GM12878 (cell line): ENCODE data around the gene HDGF. TPM values are rescaled to one million over a fixed set of nuclear protein-coding genes. Genes with fewer than 3 reads are reported as not detected.
A peak's percentile ranks its signal among the peaks of the same experiment; 100 is the strongest.

Experiments
- ATAC-seq: fragments of 200-7000 bp; cut with Tn5 transposase; 3 replicates; pipeline ENCODE4 v1.9.1; 2020; ENCODE audit warnings: mild to moderate bottlenecking, moderate library complexity
- BruUV-seq: library from RNA; stranded (reverse); fragments of 400-500 nt; replicated peaks from 2 replicates; lab custom pipeline; 2021; lab: Mats Ljungman, UMichigan
- CTCF ChIA-PET: fragments of 300-600 bp; sonication (Branson Sonifier 250); formaldehyde crosslinking; extraction: SDS; loops from one replicate; lab custom pipeline; 2021; ENCODE audit warnings: inconsistent platforms; lab: Yijun Ruan, JAX
- POLR2A ChIA-PET: fragments of 350-600 bp; formaldehyde crosslinking; extraction: SDS; loops from one replicate; lab custom pipeline; 2021; ENCODE audit warnings: inconsistent platforms; lab: Charles Lee
- RAD21 ChIA-PET: fragments of 300-600 bp; sonication (Branson Sonifier 250); formaldehyde crosslinking; loops from one replicate; lab custom pipeline; 2023; ENCODE audit warnings: antibody characterized with exemption; ENCODE audit not compliant: unreplicated experiment; lab: Charles Lee
- SMC1A ChIA-PET: fragments of 300-600 bp; sonication (Branson Sonifier 250); formaldehyde crosslinking; loops from one replicate; lab custom pipeline; 2023; ENCODE audit not compliant: unreplicated experiment, uncharacterized antibody; lab: Charles Lee
- DNase-seq: peaks from one replicate; pipeline ENCODE4 v3.0.0-alpha.2; 2011; ENCODE audit warnings: low read depth, low spot score
- FAIRE-seq: peaks from 3 replicates; lab custom pipeline; 2011; peaks lifted over from hg19 to GRCh38; lab: Jason Lieb, UNC
- H2AFZ ChIP-seq: 2 replicates; pipeline ENCODE4 v1.6.0; 2011; ENCODE audit warnings: low read depth, low read length, control low read depth; ENCODE audit not compliant: control insufficient read depth
- H3K27ac ChIP-seq: 2 replicates; pipeline ENCODE4 v1.5.1; 2011; ENCODE audit warnings: control low read depth; ENCODE audit not compliant: control insufficient read depth, insufficient read depth
- H3K27me3 ChIP-seq, 2 experiments: replicated peaks in 1 of 2; 2 replicates each; pipeline versions ENCODE4 v1.6.0 to v1.6.1; 2011; ENCODE audit warnings: low read length in 1 of 2; ENCODE audit not compliant: control insufficient read depth in 2 of 2, insufficient read depth in 2 of 2
- H3K36me3 ChIP-seq, 2 experiments: 2 replicates each; pipeline ENCODE4 v1.5.1; 2011; ENCODE audit warnings: low read length in 1 of 2; ENCODE audit not compliant: control insufficient read depth in 2 of 2, insufficient read depth in 2 of 2
- H3K4me1 ChIP-seq: 2 replicates; pipeline ENCODE4 v1.6.1; 2011; ENCODE audit warnings: mild to moderate bottlenecking, low read length, moderate library complexity, mixed read lengths; ENCODE audit not compliant: control insufficient read depth, insufficient read depth
- H3K4me2 ChIP-seq: 2 replicates; pipeline ENCODE4 v1.6.0; 2011; ENCODE audit warnings: control low read depth; ENCODE audit not compliant: control insufficient read depth, insufficient read depth
- H3K4me3 ChIP-seq: fragments of 200-600 bp; sonication (generic); 2 replicates; pipeline ENCODE4 v1.5.1; 2016
- H3K79me2 ChIP-seq: 2 replicates; pipeline ENCODE4 v1.6.0; 2011; ENCODE audit warnings: low read length; ENCODE audit not compliant: control insufficient read depth, insufficient read depth
- H3K9ac ChIP-seq: 2 replicates; pipeline ENCODE4 v1.8.0; 2011; ENCODE audit warnings: low read length, control low read depth, mixed read lengths; ENCODE audit not compliant: control insufficient read depth, insufficient read depth
- H3K9me3 ChIP-seq: replicated peaks from 3 replicates; pipeline ENCODE4 v1.5.1; 2011; ENCODE audit warnings: mild to moderate bottlenecking, low read length; ENCODE audit not compliant: control insufficient read depth, insufficient read depth
- H4K20me1 ChIP-seq: 2 replicates; pipeline ENCODE4 v1.6.0; 2011; ENCODE audit not compliant: control insufficient read depth, insufficient read depth
- BHLHE40 ChIP-seq, 2 experiments: fragments of 450-650 bp in 1 of 2; IDR thresholded peaks; 2 replicates each; pipeline ENCODE4 v1.6.1; 2011 to 2017; ENCODE audit warnings: low read depth in 2 of 2, borderline replicate concordance in 1 of 2, improper control_type of control experiment in 1 of 2, low read length in 1 of 2, mild to moderate bottlenecking in 1 of 2
- ETV6 ChIP-seq, 2 experiments: fragments of 450-650 bp in 1 of 2; IDR thresholded peaks in 1 of 2; conservative IDR thresholded peaks in 1 of 2; 2 replicates each; pipeline ENCODE4 v1.6.1; 2014; ENCODE audit warnings: antibody characterized with exemption in 1 of 2, borderline replicate concordance in 1 of 2, low read depth in 1 of 2, mild to moderate bottlenecking in 1 of 2, moderate library complexity in 1 of 2
- MEF2B ChIP-seq: fragments of 450-650 bp; IDR thresholded peaks from 2 replicates; pipeline ENCODE4 v1.6.1; 2018; ENCODE audit warnings: mild to moderate bottlenecking, moderate library complexity; ENCODE audit not compliant: partially characterized antibody, poor library complexity, severe bottlenecking
- PAX5 ChIP-seq: IDR thresholded peaks from 2 replicates; pipeline ENCODE4 v1.6.1; 2011; ENCODE audit warnings: low read depth, low read length, borderline replicate concordance
- RUNX3 ChIP-seq: IDR thresholded peaks from 2 replicates; pipeline ENCODE4 v1.6.1; 2012; ENCODE audit warnings: low read length, inconsistent platforms
- TCF12 ChIP-seq: IDR thresholded peaks from 2 replicates; pipeline ENCODE4 v1.6.1; 2011; ENCODE audit warnings: low read depth, mild to moderate bottlenecking, low read length
- WGBS: methylation state at CpG from one replicate; pipeline ENCODE4 v1.1.6; 2016; ENCODE audit warnings: low lambda C conversion rate; ENCODE audit not compliant: insufficient replicate concordance, insufficient coverage; ENCODE audit errors: missing lambda C conversion rate; 5-methylcytosine and 5-hydroxymethylcytosine counted together
- in situ Hi-C: fragments of 300-500 bp; cut with MboI; formaldehyde crosslinking; loops from 9 replicates; pipeline ENCODE4 v1.14.3; 2018; ENCODE audit warnings: mixed read lengths
- intact Hi-C: fragments of 100-400 bp; cut with micrococcal nuclease; formaldehyde crosslinking; loops from one replicate; pipeline ENCODE4 v1.14.2; 2022; ENCODE audit not compliant: unreplicated experiment
- polyA plus RNA-seq, 11 experiments: library from polyadenylated mRNA; depleted of rRNA in 4 of 11; unstranded in 6 of 11; stranded (reverse) in 5 of 11; fragments of >200 nt; fragmentation: Nextera tagmentation in 4 of 11; fragmentation: Illumina TruSeq in 1 of 11; extraction: Ambion mirVana in 4 of 11; extraction: Trizol in 1 of 11; gene quantifications; 1 replicate in 1 of 11; 2 replicates in 10 of 11; pipeline versions ENCODE4 v1.2.1 to v1.2.3, GENCODE V29; 2011 to 2016; ENCODE audit warnings: inconsistent platforms in 2 of 11, missing spikeins in 2 of 11, low read depth in 1 of 11
- total RNA-seq, 4 experiments: library from RNA; depleted of rRNA in 3 of 4; stranded (reverse); fragments of >200 nt in 3 of 4; fragmentation: Illumina TruSeq in 1 of 4; extraction: Trizol in 1 of 4; gene quantifications; 2 replicates each; pipeline versions ENCODE4 v1.2.1 to v1.2.3, GENCODE V29; 2013 to 2021
- TF ChIP-seq, protein P1 (sequence below): fragments of 450-650 bp; IDR thresholded peaks from 2 replicates; pipeline ENCODE4 v1.6.1; 2017; ENCODE audit warnings: mild to moderate bottlenecking, moderate library complexity
- TF ChIP-seq, protein P2 (sequence below): IDR thresholded peaks from 2 replicates; pipeline ENCODE4 v1.6.1; 2012; ENCODE audit warnings: low read depth, low read length, improper control_type of control experiment

The HDGF gene
- total and polyA plus RNA-seq, 10 of the 15 experiments (the other 5 are each of a cell fraction or from before 2014, with no cell fraction given) = 28.3 to 372 (median 209) TPM

DNA sequence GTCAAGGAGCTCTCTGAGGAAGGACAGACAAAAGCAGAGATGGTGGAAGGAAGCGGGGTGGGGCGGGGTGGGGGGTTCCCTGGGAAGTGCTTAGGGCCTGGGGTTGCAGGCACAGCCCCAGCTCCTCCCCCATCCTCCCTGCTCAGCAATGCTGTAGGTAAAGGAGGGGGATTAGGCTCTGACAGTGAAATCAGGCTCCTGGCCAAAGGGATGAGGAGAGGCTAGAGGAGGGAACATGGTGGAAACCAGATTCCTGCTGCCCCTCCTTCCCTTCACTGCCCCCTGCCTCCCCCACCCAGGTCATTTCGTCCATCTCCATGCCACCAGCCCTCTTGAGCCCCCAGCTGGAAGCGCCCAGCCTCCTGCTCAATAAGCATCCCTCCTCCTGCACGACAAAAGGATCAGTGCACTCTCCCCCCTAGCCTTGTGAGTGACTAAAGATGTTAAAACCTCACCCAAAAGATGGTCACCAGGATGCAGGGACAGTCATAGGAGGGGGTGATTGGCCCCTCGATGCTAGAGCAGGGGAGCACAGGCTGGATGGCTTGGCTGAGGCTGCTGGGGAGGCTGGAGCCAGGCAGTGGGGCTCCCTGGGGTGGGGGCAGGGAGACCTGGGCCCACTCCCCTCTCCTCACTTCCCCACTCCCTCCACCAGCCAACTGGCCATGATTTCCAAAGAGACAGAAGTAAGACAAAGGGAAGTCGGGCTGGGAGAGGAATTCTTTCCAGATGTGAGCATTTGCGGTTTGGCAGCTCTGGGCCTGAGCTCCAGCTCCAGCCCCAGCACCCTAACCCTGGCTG is 43.9 kb downstream of the HDGF start (continued):
- TF ChIP-seq TCF12 (no peak), ETV6 (conservative IDR thresholded peaks at IDR 0.05 in 1 of 2, IDR thresholded peaks at IDR 0.05 in 1 of 2; ENCODE audit: borderline replicate concordance in 1 of 2, low read depth in 1 of 2) (no peak)
- TF ChIP-seq, protein P1, sequence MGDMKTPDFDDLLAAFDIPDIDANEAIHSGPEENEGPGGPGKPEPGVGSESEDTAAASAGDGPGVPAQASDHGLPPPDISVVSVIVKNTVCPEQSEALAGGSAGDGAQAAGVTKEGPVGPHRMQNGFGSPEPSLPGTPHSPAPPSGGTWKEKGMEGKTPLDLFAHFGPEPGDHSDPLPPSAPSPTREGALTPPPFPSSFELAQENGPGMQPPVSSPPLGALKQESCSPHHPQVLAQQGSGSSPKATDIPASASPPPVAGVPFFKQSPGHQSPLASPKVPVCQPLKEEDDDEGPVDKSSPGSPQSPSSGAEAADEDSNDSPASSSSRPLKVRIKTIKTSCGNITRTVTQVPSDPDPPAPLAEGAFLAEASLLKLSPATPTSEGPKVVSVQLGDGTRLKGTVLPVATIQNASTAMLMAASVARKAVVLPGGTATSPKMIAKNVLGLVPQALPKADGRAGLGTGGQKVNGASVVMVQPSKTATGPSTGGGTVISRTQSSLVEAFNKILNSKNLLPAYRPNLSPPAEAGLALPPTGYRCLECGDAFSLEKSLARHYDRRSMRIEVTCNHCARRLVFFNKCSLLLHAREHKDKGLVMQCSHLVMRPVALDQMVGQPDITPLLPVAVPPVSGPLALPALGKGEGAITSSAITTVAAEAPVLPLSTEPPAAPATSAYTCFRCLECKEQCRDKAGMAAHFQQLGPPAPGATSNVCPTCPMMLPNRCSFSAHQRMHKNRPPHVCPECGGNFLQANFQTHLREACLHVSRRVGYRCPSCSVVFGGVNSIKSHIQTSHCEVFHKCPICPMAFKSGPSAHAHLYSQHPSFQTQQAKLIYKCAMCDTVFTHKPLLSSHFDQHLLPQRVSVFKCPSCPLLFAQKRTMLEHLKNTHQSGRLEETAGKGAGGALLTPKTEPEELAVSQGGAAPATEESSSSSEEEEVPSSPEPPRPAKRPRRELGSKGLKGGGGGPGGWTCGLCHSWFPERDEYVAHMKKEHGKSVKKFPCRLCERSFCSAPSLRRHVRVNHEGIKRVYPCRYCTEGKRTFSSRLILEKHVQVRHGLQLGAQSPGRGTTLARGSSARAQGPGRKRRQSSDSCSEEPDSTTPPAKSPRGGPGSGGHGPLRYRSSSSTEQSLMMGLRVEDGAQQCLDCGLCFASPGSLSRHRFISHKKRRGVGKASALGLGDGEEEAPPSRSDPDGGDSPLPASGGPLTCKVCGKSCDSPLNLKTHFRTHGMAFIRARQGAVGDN = no peak

DNA sequence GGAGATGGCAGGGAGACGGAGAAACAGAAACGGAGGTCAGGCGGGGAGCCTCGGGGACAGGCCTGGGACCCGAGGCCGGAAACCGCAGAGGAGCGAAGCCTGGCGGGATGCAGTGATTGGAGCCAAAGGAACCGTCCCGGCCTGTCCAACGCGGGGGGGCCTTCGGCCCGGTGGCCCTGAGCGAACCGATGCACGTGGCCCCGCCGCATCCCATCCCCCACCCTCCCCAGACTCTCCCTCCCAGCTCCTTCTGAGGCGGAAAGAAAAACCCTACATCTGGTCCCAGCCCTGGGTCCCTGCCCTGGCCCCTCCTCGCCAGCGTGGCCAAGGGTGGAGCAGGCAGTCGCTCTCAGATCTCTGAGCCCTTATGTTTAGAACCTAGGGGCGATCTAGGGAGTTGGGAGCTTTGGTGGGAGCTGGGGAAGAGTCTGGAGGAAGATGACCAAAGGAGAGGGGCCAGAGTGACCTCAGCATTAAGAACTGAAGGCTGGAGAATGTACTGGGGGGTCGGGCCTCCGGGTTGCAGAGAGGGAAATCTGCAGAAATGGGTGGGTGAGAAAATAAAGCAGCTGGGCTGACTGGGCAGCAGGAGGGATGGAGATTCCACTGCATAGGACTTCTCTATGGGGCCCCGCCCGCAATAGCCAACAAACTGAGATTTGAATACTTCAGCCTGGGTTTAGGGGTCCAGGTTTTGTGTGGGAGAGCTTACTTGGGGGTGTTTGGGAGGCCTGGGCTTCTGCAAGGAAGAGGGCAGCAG is 44.6 kb downstream of the HDGF start:
- Histone ChIP-seq H3K36me3 (no peaks in the 10 kb centered on the region; a peak in 1 of 4 replicates), H3K9ac (no peak overlapping the region), H3K4me3 (peak overlapping the region; percentile 18; the same call in 1 of the 2 replicates), H2AFZ (no peak overlapping the region; the same call in 1 of the 2 replicates), H3K27ac (no peak overlapping the region), H3K79me2 (no peaks in the 10 kb centered on the region), H3K4me2 (peak overlapping the region; percentile 90), H3K27me3 (peaks cover 10 to 15% of the 10 kb centered on the region in 2 experiments), H3K4me1 (peaks cover 6% of the 10 kb centered on the region), H3K9me3 (no peaks in the 10 kb centered on the region), H4K20me1 (no peaks in the 10 kb centered on the region; the same call in 1 of the 2 replicates)
- 19% methylated on average over 21 of the region's 29 CpGs for WGBS
- ChIA-PET POLR2A (interaction anchor here (0.6 to 1.4 kb wide), 2 partner anchors 22 to 89 kb away, joined by 4 to 5 read pairs; partner anchors contain the start of genes ISG20L2 and METTL25B), SMC1A (interaction anchor here (0.9 to 2.4 kb wide), 5 partner anchors 15 to 22 kb away, joined by 3 to 11 read pairs (median 7); no protein-coding TSS in a partner anchor), RAD21 (interaction anchor here (0.6 to 3.6 kb wide), 9 partner anchors 9 to 468 kb away, joined by 3 to 28 read pairs (median 4); partner anchors contain the start of genes INSRR and PRCC), CTCF (interaction anchor here (0.6 to 9.5 kb wide), 23 partner anchors 9 to 432 kb away, joined by 3 to 157 read pairs (median 5); partner anchors contain the start of genes GPATCH4, HAPLN2, INSRR and ISG20L2)
- DNase-seq = no peak
- in situ Hi-C loops (no loop called here), intact Hi-C loops (no loop called here)
- no TSS peak for BruUV-seq
- ATAC-seq = peak; percentile 24
- FAIRE-seq = no peak
- TF ChIP-seq PAX5 (no peak), RUNX3 (peak; percentile 24; the same call in 1 of the 2 replicates), MEF2B (no peak), BHLHE40 (IDR thresholded peaks at IDR 0.05; ENCODE audit: borderline replicate concordance in 1 of 2, low read depth in 2 of 2, low read length in 1 of 2) (peak in 1 of 2 experiments; percentile 22; a peak in 1 of 4 replicates)
- TF ChIP-seq, protein P2, sequence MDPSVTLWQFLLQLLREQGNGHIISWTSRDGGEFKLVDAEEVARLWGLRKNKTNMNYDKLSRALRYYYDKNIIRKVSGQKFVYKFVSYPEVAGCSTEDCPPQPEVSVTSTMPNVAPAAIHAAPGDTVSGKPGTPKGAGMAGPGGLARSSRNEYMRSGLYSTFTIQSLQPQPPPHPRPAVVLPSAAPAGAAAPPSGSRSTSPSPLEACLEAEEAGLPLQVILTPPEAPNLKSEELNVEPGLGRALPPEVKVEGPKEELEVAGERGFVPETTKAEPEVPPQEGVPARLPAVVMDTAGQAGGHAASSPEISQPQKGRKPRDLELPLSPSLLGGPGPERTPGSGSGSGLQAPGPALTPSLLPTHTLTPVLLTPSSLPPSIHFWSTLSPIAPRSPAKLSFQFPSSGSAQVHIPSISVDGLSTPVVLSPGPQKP = no peak
